NT2/D1 (cell line): Measurements from ENCODE around the gene OR2A14.

Experiments used
- SUZ12 ChIP-seq: IDR thresholded peaks from 2 replicates; pipeline ENCODE4 v1.6.1; 2011; ENCODE audit not compliant: insufficient read length, insufficient read depth; ENCODE audit errors: extremely low read depth
- ZNF274 ChIP-seq: IDR thresholded peaks from 2 replicates; pipeline ENCODE4 v1.6.1; 2011; ENCODE audit warnings: mild to moderate bottlenecking, low read depth, low read length

- TF ChIP-seq SUZ12 (no peak), ZNF274 (no peak)
These were observed 20.9 kb upstream of the OR2A14 start for GRCh38 chr7:144102041-144102440.
